ENCODE measurements around the gene AKR1D1. TPM values are rescaled to one million over a fixed set of nuclear protein-coding genes. Genes with fewer than 3 reads are reported as not detected.
A peak's percentile ranks its signal among the peaks of the same experiment; 100 is the strongest.
"Not testable (repeated sequence)": the region's sequence is repeated elsewhere in the genome, so short reads cannot be mapped to it uniquely, and the experiment has no call there.

The AKR1D1 gene
- total and polyA plus RNA-seq, 3 donors from 2014 or later = 0.87 to 6.9 (median 1.3) TPM

GRCh38 chr7:138137423-138138171 is 61.3 kb downstream of the AKR1D1 start:
- no peaks in the 10 kb centered on the region for H3K36me3 ChIP-seq (ENCODE audit: low read depth, missing control alignments)
- intact Hi-C loops (cut with DNase I; ENCODE audit: low total_unique reads) = no loop called here
- H3K4me3 ChIP-seq = no peak overlapping the region
- TF ChIP-seq POLR2A (IDR thresholded peaks at IDR 0.05) = no peak
- TF ChIP-seq CTCF (IDR thresholded peaks at IDR 0.05) = no peak
- no peaks in the 10 kb centered on the region for H3K9me3 ChIP-seq
- H3K27me3 ChIP-seq = no peaks in the 10 kb centered on the region
- H3K4me1 ChIP-seq = no peaks in the 10 kb centered on the region
- no peak overlapping the region for H3K27ac ChIP-seq
- whole genome bisulfite sequencing, 2 donors = 76 to 84% methylated on average over 2 of the region's 2 CpGs
- DNase-seq = no peak

GRCh38 chr7:138138244-138138643 is 62.0 kb downstream of the AKR1D1 start:
- no peak for DNase-seq
- no peak overlapping the region for H3K27ac ChIP-seq
- no peak for TF ChIP-seq CTCF (IDR thresholded peaks at IDR 0.05)
- no peak for TF ChIP-seq POLR2A (IDR thresholded peaks at IDR 0.05)
- intact Hi-C loops (cut with DNase I; ENCODE audit: low total_unique reads) = no loop called here
- H3K9me3 ChIP-seq = no peaks in the 10 kb centered on the region
- H3K27me3 ChIP-seq = no peaks in the 10 kb centered on the region
- no peak overlapping the region for H3K4me3 ChIP-seq
- H3K4me1 ChIP-seq = no peaks in the 10 kb centered on the region
- H3K36me3 ChIP-seq (ENCODE audit: low read depth, missing control alignments) = no peaks in the 10 kb centered on the region
- 86 to 89% methylated on average over 3 of the region's 3 CpGs for WGBS, 2 donors

- no peak for DNase-seq
- H3K27me3 ChIP-seq = no peaks in the 10 kb centered on the region
- intact Hi-C loops (cut with DNase I; ENCODE audit: low total_unique reads) = no loop called here
- H3K27ac ChIP-seq = no peak overlapping the region
- no peaks in the 10 kb centered on the region for H3K9me3 ChIP-seq
- no peaks in the 10 kb centered on the region for H3K36me3 ChIP-seq (ENCODE audit: low read depth, missing control alignments)
- no peak overlapping the region for H3K4me3 ChIP-seq
- H3K4me1 ChIP-seq = no peaks in the 10 kb centered on the region
- no peak for TF ChIP-seq CTCF (IDR thresholded peaks at IDR 0.05)
Measured at GRCh38 chr7:138142583-138143201, 66.4 kb downstream of the AKR1D1 start.

- no peaks in the 10 kb centered on the region for H3K4me1 ChIP-seq
- no peak for DNase-seq
- intact Hi-C loops (cut with DNase I; ENCODE audit: low total_unique reads) = no loop called here
- TF ChIP-seq POLR2A (IDR thresholded peaks at IDR 0.05) (no peak), CTCF (IDR thresholded peaks at IDR 0.05) (no peak)
- 58 to 75% methylated on average over 2 of the region's 2 CpGs for WGBS, 2 donors
- no peaks in the 10 kb centered on the region for H3K27me3 ChIP-seq
- no peaks in the 10 kb centered on the region for H3K9me3 ChIP-seq
- no peak overlapping the region for H3K27ac ChIP-seq
- no peaks in the 10 kb centered on the region for H3K36me3 ChIP-seq (ENCODE audit: low read depth, missing control alignments)
- H3K4me3 ChIP-seq = peak overlapping the region in 1 of 2 donors; percentile 29
Measured at GRCh38 chr7:138144958-138145357, 68.7 kb downstream of the AKR1D1 start.

- intact Hi-C loops (cut with DNase I; ENCODE audit: low total_unique reads); H3K36me3 ChIP-seq (ENCODE audit: low read depth, missing control alignments); DNase-seq; H3K27me3 ChIP-seq; H3K4me1 ChIP-seq; H3K9me3 ChIP-seq; H3K27ac ChIP-seq: not testable (repeated sequence)
- WGBS, 2 donors = 75% methylated on average over 19 of the region's 19 CpGs; no CpG with 5 or more reads in 1 of the 2 donors
- peak overlapping the region; percentile 26 to 29 for H3K4me3 ChIP-seq
Measured at GRCh38 chr7:138146221-138146620, 70.0 kb downstream of the AKR1D1 start.

- H3K27me3 ChIP-seq; H3K4me1 ChIP-seq; H3K4me3 ChIP-seq; H3K9me3 ChIP-seq; H3K36me3 ChIP-seq (ENCODE audit: low read depth, missing control alignments); H3K27ac ChIP-seq; DNase-seq; intact Hi-C loops (cut with DNase I; ENCODE audit: low total_unique reads): not testable (repeated sequence)
- WGBS, 2 donors = 73 to 82% methylated on average over 26 to 32 of the region's 32 CpGs
Measured at GRCh38 chr7:138146757-138147734, 70.8 kb downstream of the AKR1D1 start.
